Hepatocyte (in vitro differentiated cells): ENCODE results near the gene DHX8. TPM values are rescaled to one million over a fixed set of nuclear protein-coding genes. Genes with fewer than 3 reads are reported as not detected.

ENCODE experiments used
- DNase-seq: peaks from one replicate; pipeline ENCODE4 v3.0.0-alpha.2; 2016; ENCODE audit warnings: low spot score
- H2AFZ ChIP-seq: fragments of 200-600 bp; sonication (generic); 2 replicates; pipeline ENCODE4 v1.6.0; 2016; ENCODE audit warnings: antibody characterized with exemption, mild to moderate bottlenecking
- H3K27ac ChIP-seq: fragments of 200-600 bp; sonication (generic); 2 replicates; pipeline ENCODE4 v1.5.1; 2016; ENCODE audit warnings: mild to moderate bottlenecking
- H3K27me3 ChIP-seq: fragments of 200-600 bp; sonication (generic); 2 replicates; pipeline ENCODE4 v1.6.1; 2016
- H3K36me3 ChIP-seq: fragments of 200-600 bp; sonication (generic); replicated peaks from 2 replicates; pipeline ENCODE4 v1.5.1; 2016; ENCODE audit warnings: low read depth; ENCODE audit not compliant: insufficient read depth
- H3K4me1 ChIP-seq: fragments of 200-600 bp; sonication (generic); 2 replicates; pipeline ENCODE4 v1.5.1; 2016; ENCODE audit warnings: mild to moderate bottlenecking, moderate library complexity; ENCODE audit not compliant: insufficient read depth
- H3K4me2 ChIP-seq: fragments of 200-600 bp; sonication (generic); 2 replicates; pipeline ENCODE4 v1.6.0; 2016
- H3K4me3 ChIP-seq: fragments of 200-600 bp; sonication (generic); 2 replicates; pipeline ENCODE4 v1.5.1; 2016; ENCODE audit warnings: mild to moderate bottlenecking
- H3K79me2 ChIP-seq: fragments of 200-600 bp; sonication (generic); 2 replicates; pipeline ENCODE4 v1.6.0; 2017; ENCODE audit warnings: mild to moderate bottlenecking
- H3K9me2 ChIP-seq: fragments of 200-600 bp; sonication (generic); replicated peaks from 2 replicates; pipeline ENCODE4 v1.6.0; 2017; ENCODE audit warnings: mild to moderate bottlenecking; ENCODE audit not compliant: insufficient read depth
- H3K9me3 ChIP-seq: fragments of 200-600 bp; sonication (generic); 2 replicates; pipeline ENCODE4 v1.5.1; 2016; ENCODE audit warnings: low read depth, mild to moderate bottlenecking
- H4K20me1 ChIP-seq: fragments of 200-600 bp; sonication (generic); 2 replicates; pipeline ENCODE4 v1.6.0; 2016; ENCODE audit warnings: mild to moderate bottlenecking; ENCODE audit not compliant: insufficient read depth, poor library complexity, severe bottlenecking
- CTCF ChIP-seq: fragments of 200-600 bp; sonication (generic); IDR thresholded peaks from 2 replicates; pipeline ENCODE4 v1.5.1; 2016; ENCODE audit warnings: antibody characterized with exemption, mild to moderate bottlenecking; ENCODE audit not compliant: poor library complexity
- EZH2 ChIP-seq: fragments of 200-600 bp; sonication (generic); IDR thresholded peaks from 2 replicates; pipeline ENCODE4 v1.6.1; 2016; ENCODE audit warnings: antibody characterized with exemption, mild to moderate bottlenecking, borderline replicate concordance
- EZH2phosphoT487 ChIP-seq: fragments of 200-600 bp; sonication (generic); IDR thresholded peaks from one replicate; pipeline ENCODE4 v1.6.1; 2018; ENCODE audit warnings: antibody characterized with exemption, mild to moderate bottlenecking, low read depth, moderate library complexity; ENCODE audit not compliant: unreplicated experiment, severe bottlenecking
- WGBS: methylation state at CpG from one replicate; pipeline ENCODE4 v1.1.6; 2016; ENCODE audit warnings: low lambda C conversion rate; ENCODE audit errors: missing lambda C conversion rate; 5-methylcytosine and 5-hydroxymethylcytosine counted together
- polyA plus RNA-seq: library from polyadenylated mRNA; unstranded; fragments of >200 nt; fragmentation: Nextera tagmentation; extraction: Ambion mirVana; gene quantifications from 2 replicates; pipeline ENCODE4 v1.2.1, GENCODE V29; 2016
- total RNA-seq: library from RNA; depleted of rRNA; stranded (reverse); fragments of >200 nt; gene quantifications from 2 replicates; pipeline ENCODE4 v1.2.3, GENCODE V29; 2014

DHX8 gene
- total and polyA plus RNA-seq, 2 experiments from 2014 or later = 26.6 to 35.0 TPM

GRCh38 chr17:43444223-43445008, 39.4 kb upstream of the DHX8 start:
- no peaks in the 10 kb centered on the region for H3K9me2 ChIP-seq

GRCh38 chr17:43445009-43445589, 38.7 kb upstream of the DHX8 start:
- DNase-seq = no peak
- Histone ChIP-seq H2AFZ (peak overlapping the region; percentile 17), H3K27ac (peak overlapping the region; percentile 41), H3K4me2 (no peak overlapping the region), H3K27me3 (no peaks in the 10 kb centered on the region), H3K4me3 (no peak overlapping the region), H4K20me1 (no peaks in the 10 kb centered on the region), H3K4me1 (peaks cover 13% of the 10 kb centered on the region), H3K36me3 (no peaks in the 10 kb centered on the region), H3K79me2 (no peaks in the 10 kb centered on the region), H3K9me2 (no peaks in the 10 kb centered on the region), H3K9me3 (no peaks in the 10 kb centered on the region)
- no peak for TF ChIP-seq EZH2
- no peak for TF ChIP-seq EZH2phosphoT487
- no peak for TF ChIP-seq CTCF
- WGBS = 80% methylated on average over 5 of the region's 5 CpGs

More at GRCh38 chr17:43444223-43445008, 39.4 kb upstream of the DHX8 start:
- H3K4me2 ChIP-seq = no peak overlapping the region
- no peak for DNase-seq
- no peaks in the 10 kb centered on the region for H3K27me3 ChIP-seq
- H4K20me1 ChIP-seq = no peaks in the 10 kb centered on the region
- H2AFZ ChIP-seq = peak overlapping the region; percentile 17
- H3K9me3 ChIP-seq = no peaks in the 10 kb centered on the region
- TF ChIP-seq CTCF (no peak), EZH2phosphoT487 (no peak), EZH2 (no peak)
- 56% methylated on average over 8 of the region's 8 CpGs for WGBS
- no peaks in the 10 kb centered on the region for H3K36me3 ChIP-seq
- peak overlapping the region; percentile 41 for H3K27ac ChIP-seq
- peaks cover 7% of the 10 kb centered on the region for H3K4me1 ChIP-seq
- no peaks in the 10 kb centered on the region for H3K79me2 ChIP-seq
- no peak overlapping the region for H3K4me3 ChIP-seq

GRCh38 chr17:43446773-43447172, 37.0 kb upstream of the DHX8 start:
- 96% methylated on average over 5 of the region's 5 CpGs for WGBS
- Histone ChIP-seq H3K79me2 (no peaks in the 10 kb centered on the region), H3K27me3 (no peaks in the 10 kb centered on the region), H3K4me1 (peaks cover 13% of the 10 kb centered on the region), H4K20me1 (no peaks in the 10 kb centered on the region), H3K9me3 (no peaks in the 10 kb centered on the region), H3K4me3 (no peak overlapping the region), H3K27ac (no peak overlapping the region), H2AFZ (no peak overlapping the region), H3K9me2 (no peaks in the 10 kb centered on the region), H3K4me2 (no peak overlapping the region), H3K36me3 (no peaks in the 10 kb centered on the region)
- DNase-seq = no peak
- TF ChIP-seq EZH2 = no peak
- no peak for TF ChIP-seq CTCF
- TF ChIP-seq EZH2phosphoT487 = no peak
